Endodermal cell (in vitro differentiated cells): ENCODE measurements around the gene ANAPC10. TPM values are rescaled to one million over a fixed set of nuclear protein-coding genes. Genes with fewer than 3 reads are reported as not detected.
A peak's percentile ranks its signal among the peaks of the same experiment; 100 is the strongest.

Source experiments
- DNase-seq: peaks from one replicate; pipeline ENCODE4 v3.0.0-alpha.2; 2017
- H3K27ac ChIP-seq: 2 replicates; pipeline ENCODE4 v1.5.1; 2013; ENCODE audit warnings: mild to moderate bottlenecking, low read depth, low read length, moderate library complexity
- H3K27me3 ChIP-seq: 2 replicates; pipeline ENCODE4 v1.6.1; 2013; ENCODE audit warnings: mild to moderate bottlenecking, low read length, moderate library complexity; ENCODE audit not compliant: insufficient read depth, control insufficient read depth, poor library complexity, severe bottlenecking
- H3K36me3 ChIP-seq: 2 replicates; pipeline ENCODE4 v1.7.0; 2013; ENCODE audit warnings: mild to moderate bottlenecking, low read length, moderate library complexity; ENCODE audit not compliant: control insufficient read depth, insufficient read depth
- H3K4me1 ChIP-seq: one replicate; pipeline ENCODE4 v1.7.0; 2013; ENCODE audit warnings: low read length; ENCODE audit not compliant: control insufficient read depth, insufficient read depth
- H3K4me3 ChIP-seq: 2 replicates; pipeline ENCODE4 v1.5.1; 2013; ENCODE audit warnings: mild to moderate bottlenecking, low read length, moderate library complexity
- H3K9ac ChIP-seq: 2 replicates; pipeline ENCODE4 v1.6.1; 2013; ENCODE audit warnings: mild to moderate bottlenecking, low read length, moderate library complexity; ENCODE audit not compliant: poor library complexity, severe bottlenecking; ENCODE audit errors: extremely low read depth
- H3K9me3 ChIP-seq: 2 replicates; pipeline ENCODE4 v1.6.1; 2013; ENCODE audit warnings: mild to moderate bottlenecking, low read length, moderate library complexity; ENCODE audit not compliant: control insufficient read depth
- H3K27ac Mint-ChIP-seq: 2 replicates; pipeline ENCODE4 v1.8.0; 2020; ENCODE audit warnings: mixed read lengths
- H3K27me3 Mint-ChIP-seq: 2 replicates; pipeline ENCODE4 v1.8.0; 2021; ENCODE audit warnings: mild to moderate bottlenecking, mixed read lengths; ENCODE audit not compliant: insufficient read depth
- H3K36me3 Mint-ChIP-seq: 2 replicates; pipeline ENCODE4 v1.8.0; 2020; ENCODE audit warnings: low read depth, mixed read lengths
- H3K4me1 Mint-ChIP-seq: 2 replicates; pipeline ENCODE4 v1.8.0; 2020; ENCODE audit warnings: mixed read lengths
- H3K4me3 Mint-ChIP-seq: 2 replicates; pipeline ENCODE4 v1.8.0; 2020; ENCODE audit warnings: mild to moderate bottlenecking, moderate library complexity, mixed read lengths
- H3K9me3 Mint-ChIP-seq: 2 replicates; pipeline ENCODE4 v1.8.0; 2020; ENCODE audit warnings: mild to moderate bottlenecking, mixed read lengths
- WGBS, 2 experiments: methylation state at CpG; one replicate each; pipeline versions ENCODE4 v1.1.5 to v1.1.7; 2013; ENCODE audit warnings: missing lambda C conversion rate in 2 of 2, mixed read lengths in 1 of 2; ENCODE audit not compliant: insufficient coverage in 1 of 2, insufficient read length in 1 of 2; 5-methylcytosine and 5-hydroxymethylcytosine counted together
- total RNA-seq, 2 donors: library from RNA; stranded (reverse); fragmentation: NEBNext Ultra II Directional in 1 of 2; extraction: Animal tissue kit (Norgen Biotek cat#: 25700) in 1 of 2; gene quantifications; 2 replicates in 1 of 2; 3 replicates in 1 of 2; pipeline ENCODE4 v1.2.1, GENCODE V29; 2021
- TF ChIP-seq, protein P1 (sequence below): fragments of 200-600 bp; sonication (generic); conservative IDR thresholded peaks from 2 replicates; pipeline ENCODE4 v1.5.0; 2021; ENCODE audit warnings: antibody characterized with exemption, mild to moderate bottlenecking

The ANAPC10 gene
- total RNA-seq, 2 donors from 2014 or later: 25.0 to 29.6 TPM

- TF ChIP-seq, protein P1, sequence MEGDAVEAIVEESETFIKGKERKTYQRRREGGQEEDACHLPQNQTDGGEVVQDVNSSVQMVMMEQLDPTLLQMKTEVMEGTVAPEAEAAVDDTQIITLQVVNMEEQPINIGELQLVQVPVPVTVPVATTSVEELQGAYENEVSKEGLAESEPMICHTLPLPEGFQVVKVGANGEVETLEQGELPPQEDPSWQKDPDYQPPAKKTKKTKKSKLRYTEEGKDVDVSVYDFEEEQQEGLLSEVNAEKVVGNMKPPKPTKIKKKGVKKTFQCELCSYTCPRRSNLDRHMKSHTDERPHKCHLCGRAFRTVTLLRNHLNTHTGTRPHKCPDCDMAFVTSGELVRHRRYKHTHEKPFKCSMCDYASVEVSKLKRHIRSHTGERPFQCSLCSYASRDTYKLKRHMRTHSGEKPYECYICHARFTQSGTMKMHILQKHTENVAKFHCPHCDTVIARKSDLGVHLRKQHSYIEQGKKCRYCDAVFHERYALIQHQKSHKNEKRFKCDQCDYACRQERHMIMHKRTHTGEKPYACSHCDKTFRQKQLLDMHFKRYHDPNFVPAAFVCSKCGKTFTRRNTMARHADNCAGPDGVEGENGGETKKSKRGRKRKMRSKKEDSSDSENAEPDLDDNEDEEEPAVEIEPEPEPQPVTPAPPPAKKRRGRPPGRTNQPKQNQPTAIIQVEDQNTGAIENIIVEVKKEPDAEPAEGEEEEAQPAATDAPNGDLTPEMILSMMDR: no peak
- no peaks in the 10 kb centered on the region for H3K36me3 ChIP-seq
- H3K4me1 ChIP-seq: no peaks in the 10 kb centered on the region
- peaks cover 2% of the 10 kb centered on the region for H3K9me3 Mint-ChIP-seq
- DNase-seq: no peak
- H3K9me3 ChIP-seq: no peaks in the 10 kb centered on the region
- H3K27ac Mint-ChIP-seq: no peak overlapping the region
- no peak overlapping the region for H3K4me3 ChIP-seq
- no peaks in the 10 kb centered on the region for H3K36me3 Mint-ChIP-seq
- no peak overlapping the region for H3K27ac ChIP-seq
- H3K4me3 Mint-ChIP-seq: no peak overlapping the region
- peaks cover 8% of the 10 kb centered on the region for H3K4me1 Mint-ChIP-seq
- 100% methylated on average over 3 of the region's 3 CpGs; no CpG with 5 or more reads in 1 of the 2 experiments for WGBS, 2 experiments
- H3K9ac ChIP-seq: no peak overlapping the region
- no peaks in the 10 kb centered on the region for H3K27me3 ChIP-seq
- no peaks in the 10 kb centered on the region for H3K27me3 Mint-ChIP-seq
Observed at GRCh38 chr4:144968606-144969005, 129.4 kb downstream of the ANAPC10 start.

- Mint-ChIP-seq H3K36me3 (no peaks in the 10 kb centered on the region), H3K27me3 (no peaks in the 10 kb centered on the region), H3K4me3 (no peak overlapping the region), H3K9me3 (peaks cover 2% of the 10 kb centered on the region), H3K4me1 (peaks cover 8% of the 10 kb centered on the region), H3K27ac (no peak overlapping the region)
- Histone ChIP-seq H3K4me3 (no peak overlapping the region), H3K9me3 (no peaks in the 10 kb centered on the region), H3K27me3 (no peaks in the 10 kb centered on the region), H3K9ac (no peak overlapping the region), H3K27ac (no peak overlapping the region), H3K36me3 (no peaks in the 10 kb centered on the region), H3K4me1 (no peaks in the 10 kb centered on the region)
- TF ChIP-seq, protein P1: no peak
- DNase-seq: no peak
- 89% methylated on average over 2 of the region's 4 CpGs; no CpG with 5 or more reads in 1 of the 2 experiments for WGBS, 2 experiments
Observed at GRCh38 chr4:144967161-144967560, 130.8 kb downstream of the ANAPC10 start.

DNA sequence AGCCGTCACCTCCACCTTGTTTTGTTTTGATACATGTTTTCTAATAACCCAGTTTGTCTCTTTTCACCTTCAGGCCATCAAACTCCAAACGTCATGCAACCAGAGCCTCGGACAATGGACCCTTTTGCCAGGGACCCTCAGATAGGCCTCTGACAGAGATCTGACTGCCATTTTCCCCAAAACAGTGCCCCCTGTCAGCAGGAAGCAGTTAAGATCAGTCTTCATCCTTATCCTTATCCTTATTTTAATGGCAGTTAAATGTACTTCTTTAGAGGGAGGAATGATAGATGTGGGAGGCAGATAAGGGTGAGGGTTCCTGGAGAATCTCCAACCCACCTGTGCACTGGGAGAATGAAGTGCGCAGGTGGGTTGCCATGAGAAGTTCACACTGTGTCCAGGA is 135.7 kb downstream of the ANAPC10 start:
- Histone ChIP-seq H3K4me1 (no peaks in the 10 kb centered on the region), H3K9me3 (no peaks in the 10 kb centered on the region), H3K27me3 (no peaks in the 10 kb centered on the region), H3K27ac (no peak overlapping the region), H3K36me3 (no peaks in the 10 kb centered on the region), H3K4me3 (no peak overlapping the region), H3K9ac (no peak overlapping the region)
- Mint-ChIP-seq H3K4me1 (no peaks in the 10 kb centered on the region), H3K4me3 (no peak overlapping the region), H3K27me3 (no peaks in the 10 kb centered on the region), H3K9me3 (peaks cover 21% of the 10 kb centered on the region), H3K27ac (no peak overlapping the region), H3K36me3 (no peaks in the 10 kb centered on the region)
- TF ChIP-seq, protein P1: peak; percentile 61
- 89 to 91% methylated on average over 4 of the region's 4 CpGs for WGBS, 2 experiments
- DNase-seq: peak; percentile 47
